Measurements from ENCODE around the gene NKTR. TPM values are rescaled to one million over a fixed set of nuclear protein-coding genes. Genes with fewer than 3 reads are reported as not detected.

NKTR gene
- total and polyA plus RNA-seq, 3 donors from 2014 or later = 42.2 to 203 (median 175) TPM

GRCh38 chr3:42610976-42611375 is 10.5 kb downstream of the NKTR start:
- no peaks in the 10 kb centered on the region for H3K27me3 ChIP-seq
- DNase-seq = no peak
- TF ChIP-seq CTCF (IDR thresholded peaks at IDR 0.05) (no peak), POLR2A (IDR thresholded peaks at IDR 0.05) (no peak)
- 80 to 90% methylated on average over 1 of the region's 1 CpG for WGBS, 2 donors
- intact Hi-C loops (cut with DNase I; ENCODE audit: low total_unique reads) = no loop called here
- no peak overlapping the region for H3K4me3 ChIP-seq
- no peaks in the 10 kb centered on the region for H3K36me3 ChIP-seq (ENCODE audit: low read depth, missing control alignments)
- no peaks in the 10 kb centered on the region for H3K9me3 ChIP-seq
- H3K27ac ChIP-seq = peak overlapping the region in 1 of 2 donors; percentile 43
- peaks cover 11% of the 10 kb centered on the region for H3K4me1 ChIP-seq

GRCh38 chr3:42612217-42612616 is 11.7 kb downstream of the NKTR start:
- no peak for DNase-seq
- Histone ChIP-seq H3K27ac (peak overlapping the region in 1 of 2 donors; percentile 43), H3K4me1 (peaks cover 11% of the 10 kb centered on the region), H3K27me3 (no peaks in the 10 kb centered on the region), H3K36me3 (ENCODE audit: low read depth, missing control alignments) (no peaks in the 10 kb centered on the region), H3K9me3 (no peaks in the 10 kb centered on the region), H3K4me3 (no peak overlapping the region)
- 64% methylated on average over 1 of the region's 1 CpG for WGBS, 2 donors
- intact Hi-C loops (cut with DNase I; ENCODE audit: low total_unique reads) = no loop called here
- no peak for TF ChIP-seq CTCF (IDR thresholded peaks at IDR 0.05)
- TF ChIP-seq POLR2A (IDR thresholded peaks at IDR 0.05) = no peak

- Histone ChIP-seq H3K4me1 (peaks cover 11% of the 10 kb centered on the region), H3K27ac (no peak overlapping the region), H3K36me3 (ENCODE audit: low read depth, missing control alignments) (no peaks in the 10 kb centered on the region), H3K27me3 (no peaks in the 10 kb centered on the region), H3K4me3 (no peak overlapping the region), H3K9me3 (no peaks in the 10 kb centered on the region)
- DNase-seq = no peak
- WGBS, 2 donors = 90 to 91% methylated on average over 3 of the region's 3 CpGs
- intact Hi-C loops (cut with DNase I; ENCODE audit: low total_unique reads) = no loop called here
- TF ChIP-seq POLR2A (IDR thresholded peaks at IDR 0.05) (no peak), CTCF (IDR thresholded peaks at IDR 0.05) (no peak)
Measured at GRCh38 chr3:42612928-42613327, 12.4 kb downstream of the NKTR start.

DNA sequence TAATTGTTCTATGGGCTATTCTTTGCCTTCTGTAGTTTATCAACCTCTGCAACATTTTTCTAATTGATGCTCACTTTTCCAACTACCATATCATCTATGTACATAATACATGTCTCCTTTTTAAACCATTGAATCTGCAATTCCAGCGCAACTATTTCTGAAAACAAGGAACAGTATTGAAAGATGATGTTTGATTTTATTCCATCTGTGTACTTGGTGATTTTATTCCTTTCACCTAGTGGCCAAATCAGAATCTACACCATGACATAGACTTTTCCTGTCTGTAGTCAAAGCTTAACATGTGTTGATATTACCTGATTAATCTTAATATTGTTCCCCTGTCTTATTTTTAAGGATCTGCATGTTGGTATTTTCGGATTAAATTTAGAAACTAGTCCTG is 13.0 kb downstream of the NKTR start:
- H3K9me3 ChIP-seq = no peaks in the 10 kb centered on the region
- no peak overlapping the region for H3K27ac ChIP-seq
- no peak for TF ChIP-seq POLR2A (IDR thresholded peaks at IDR 0.05)
- TF ChIP-seq CTCF (IDR thresholded peaks at IDR 0.05) = peak in 2 of 3 experiments; percentile 28 to 57
- no peaks in the 10 kb centered on the region for H3K27me3 ChIP-seq
- H3K4me1 ChIP-seq = peaks cover 8% of the 10 kb centered on the region
- intact Hi-C loops (cut with DNase I; ENCODE audit: low total_unique reads) = no loop called here
- H3K36me3 ChIP-seq (ENCODE audit: low read depth, missing control alignments) = no peaks in the 10 kb centered on the region
- no peak for DNase-seq
- H3K4me3 ChIP-seq = no peak overlapping the region
- 88 to 91% methylated on average over 2 of the region's 2 CpGs for WGBS, 2 donors

DNA sequence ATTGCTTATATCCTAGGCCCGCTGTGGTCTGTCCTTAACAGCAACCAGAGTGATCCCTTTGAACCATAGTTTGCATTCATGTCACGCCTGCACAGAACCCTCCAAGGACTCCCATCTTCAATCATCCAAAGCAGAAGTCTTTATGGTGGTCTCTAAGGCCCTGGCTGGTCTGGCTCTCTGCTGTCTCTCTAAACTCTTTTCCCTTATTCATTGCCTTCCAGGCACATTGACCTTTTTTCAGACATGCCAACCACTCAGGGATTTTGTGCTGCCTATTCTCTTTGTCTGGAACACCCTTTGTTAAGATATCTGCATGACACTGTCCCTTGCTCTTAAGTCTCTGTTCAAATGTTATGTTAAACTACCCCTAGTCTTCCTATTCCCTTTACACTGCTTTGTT is 31.1 kb downstream of the NKTR start:
- Histone ChIP-seq H3K27me3 (no peaks in the 10 kb centered on the region), H3K9me3 (no peaks in the 10 kb centered on the region), H3K27ac (no peak overlapping the region), H3K4me1 (no peaks in the 10 kb centered on the region), H3K4me3 (no peak overlapping the region), H3K36me3 (ENCODE audit: low read depth, missing control alignments) (no peaks in the 10 kb centered on the region)
- no peak for TF ChIP-seq CTCF (IDR thresholded peaks at IDR 0.05)
- TF ChIP-seq POLR2A (IDR thresholded peaks at IDR 0.05) = no peak
- 92 to 94% methylated on average over 2 of the region's 2 CpGs for WGBS, 2 donors
- DNase-seq = no peak
- intact Hi-C loops (cut with DNase I; ENCODE audit: low total_unique reads) = no loop called here

Data from testis (tissue), 3 donors.